ENCODE measurements around the gene STK32A. TPM values are rescaled to one million over a fixed set of nuclear protein-coding genes. Genes with fewer than 3 reads are reported as not detected.

STK32A gene
- total and polyA plus RNA-seq, 2 donors (not counting 1 experiment from before 2014, with no cell fraction given), result not detected

- Histone ChIP-seq H3K9ac (ENCODE audit: low read length) (no peak overlapping the region), H3K9me3 (ENCODE audit: control extremely low read depth in 1 of 3, control insufficient read depth in 2 of 3, insufficient read depth in 1 of 3, low read length in 2 of 3) (no peaks in the 10 kb centered on the region), H3K27ac (ENCODE audit: low read length in 2 of 2) (no peak overlapping the region), H4K20me1 (ENCODE audit: control insufficient read depth, insufficient read depth, low read length, poor library complexity, severe bottlenecking) (no peaks in the 10 kb centered on the region), H3K4me1 (ENCODE audit: control insufficient read depth in 2 of 2, insufficient read depth in 2 of 2, low read length in 2 of 2) (no peaks in the 10 kb centered on the region), H3K4me3 (ENCODE audit: control extremely low read depth in 1 of 5, extremely low read depth in 1 of 5, insufficient read depth in 1 of 5, low read depth in 2 of 5, low read length in 4 of 5) (no peak overlapping the region), H3K27me3 (replicated peaks in 1 of 4; ENCODE audit: control extremely low read depth in 1 of 4, control insufficient read depth in 3 of 4, insufficient read depth in 4 of 4, low read length in 3 of 4) (no peaks in the 10 kb centered on the region), H2AFZ (ENCODE audit: insufficient read depth, low read depth, low read length, poor library complexity, severe bottlenecking) (no peak overlapping the region), H3K79me2 (ENCODE audit: control insufficient read depth, insufficient read depth, low read length) (no peaks in the 10 kb centered on the region), H3K4me2 (replicated peaks; ENCODE audit: low read depth, low read length, poor library complexity, severe bottlenecking) (no peak overlapping the region), H3K36me3 (replicated peaks in 1 of 2; ENCODE audit: control extremely low read depth in 1 of 2, control insufficient read depth in 1 of 2, extremely low read depth in 1 of 2, insufficient read depth in 2 of 2, low read length in 1 of 2) (no peaks in the 10 kb centered on the region)
- POLR2A ChIA-PET, result no interaction called here
- Mint-ChIP-seq H3K4me3 (no peak overlapping the region), H3K9me3 (ENCODE audit: insufficient read depth) (no peaks in the 10 kb centered on the region), H3K27me3 (no peaks in the 10 kb centered on the region), H3K4me1 (no peaks in the 10 kb centered on the region), H3K27ac (no peak overlapping the region)
- intact Hi-C loops (cut with micrococcal nuclease), result no loop called here
- no CpG with 5 or more reads among the region's 7 CpGs for WGBS (ENCODE audit: insufficient coverage)
- DNase-seq, result no peak
- CTCF ChIA-PET, result no interaction called here
- TF ChIP-seq EZH2 (IDR thresholded peaks at IDR 0.05; ENCODE audit: borderline replicate concordance, insufficient read depth, low read depth, low read length, poor library complexity, severe bottlenecking), result no peak
- TF ChIP-seq CTCF (IDR thresholded peaks at IDR 0.05), result no peak
- ATAC-seq (ENCODE audit: low read depth), result no peak
Observed at GRCh38 chr5:147317978-147318684, 83.3 kb downstream of the STK32A start.

- Histone ChIP-seq H3K4me2 (replicated peaks; ENCODE audit: low read depth, low read length, poor library complexity, severe bottlenecking) (no peak overlapping the region), H3K36me3 (replicated peaks in 1 of 2; ENCODE audit: control extremely low read depth in 1 of 2, control insufficient read depth in 1 of 2, extremely low read depth in 1 of 2, insufficient read depth in 2 of 2, low read length in 1 of 2) (no peaks in the 10 kb centered on the region), H2AFZ (ENCODE audit: insufficient read depth, low read depth, low read length, poor library complexity, severe bottlenecking) (no peak overlapping the region), H3K9me3 (ENCODE audit: control extremely low read depth in 1 of 3, control insufficient read depth in 2 of 3, insufficient read depth in 1 of 3, low read length in 2 of 3) (no peaks in the 10 kb centered on the region), H3K27ac (ENCODE audit: low read length in 2 of 2) (no peak overlapping the region), H3K79me2 (ENCODE audit: control insufficient read depth, insufficient read depth, low read length) (no peaks in the 10 kb centered on the region), H3K27me3 (replicated peaks in 1 of 4; ENCODE audit: control extremely low read depth in 1 of 4, control insufficient read depth in 3 of 4, insufficient read depth in 4 of 4, low read length in 3 of 4) (no peaks in the 10 kb centered on the region), H3K4me1 (ENCODE audit: control insufficient read depth in 2 of 2, insufficient read depth in 2 of 2, low read length in 2 of 2) (no peaks in the 10 kb centered on the region), H4K20me1 (ENCODE audit: control insufficient read depth, insufficient read depth, low read length, poor library complexity, severe bottlenecking) (no peaks in the 10 kb centered on the region), H3K9ac (ENCODE audit: low read length) (no peak overlapping the region), H3K4me3 (ENCODE audit: control extremely low read depth in 1 of 5, extremely low read depth in 1 of 5, insufficient read depth in 1 of 5, low read depth in 2 of 5, low read length in 4 of 5) (no peak overlapping the region)
- intact Hi-C loops (cut with micrococcal nuclease), result no loop called here
- Mint-ChIP-seq H3K27me3 (no peaks in the 10 kb centered on the region), H3K9me3 (ENCODE audit: insufficient read depth) (no peaks in the 10 kb centered on the region), H3K4me3 (no peak overlapping the region), H3K27ac (no peak overlapping the region), H3K4me1 (no peaks in the 10 kb centered on the region)
- DNase-seq, result no peak
- no peak for ATAC-seq (ENCODE audit: low read depth)
- CTCF ChIA-PET, result no interaction called here
- no CpG with 5 or more reads among the region's 1 CpG for WGBS (ENCODE audit: insufficient coverage)
- TF ChIP-seq CTCF (IDR thresholded peaks at IDR 0.05) (no peak), EZH2 (IDR thresholded peaks at IDR 0.05; ENCODE audit: borderline replicate concordance, insufficient read depth, low read depth, low read length, poor library complexity, severe bottlenecking) (no peak)
- POLR2A ChIA-PET, result no interaction called here
Observed at GRCh38 chr5:147321569-147321968, 86.7 kb downstream of the STK32A start.
